Gastrocnemius medialis (tissue), 4 donors: Measurements from ENCODE around the gene NCAPD2.

Source experiments
- POLR2A ChIP-seq, 2 donors: fragments of 450-650 bp; IDR thresholded peaks; one replicate each; pipeline ENCODE4 v1.6.1; 2017; ENCODE audit warnings: antibody characterized with exemption in 2 of 2, mild to moderate bottlenecking in 2 of 2, moderate library complexity in 2 of 2
- TF ChIP-seq, protein P1 (sequence below), 5 experiments: fragments of 450-650 bp in 3 of 5; fragments of 200-600 bp in 2 of 5; sonication (generic) in 2 of 5; IDR thresholded peaks in 4 of 5; conservative IDR thresholded peaks in 1 of 5; 1 replicate in 4 of 5; 2 replicates in 1 of 5; pipeline ENCODE4 v1.5.1; 2016 to 2019; ENCODE audit warnings: antibody characterized with exemption in 5 of 5, mild to moderate bottlenecking in 3 of 5, moderate library complexity in 3 of 5

DNA sequence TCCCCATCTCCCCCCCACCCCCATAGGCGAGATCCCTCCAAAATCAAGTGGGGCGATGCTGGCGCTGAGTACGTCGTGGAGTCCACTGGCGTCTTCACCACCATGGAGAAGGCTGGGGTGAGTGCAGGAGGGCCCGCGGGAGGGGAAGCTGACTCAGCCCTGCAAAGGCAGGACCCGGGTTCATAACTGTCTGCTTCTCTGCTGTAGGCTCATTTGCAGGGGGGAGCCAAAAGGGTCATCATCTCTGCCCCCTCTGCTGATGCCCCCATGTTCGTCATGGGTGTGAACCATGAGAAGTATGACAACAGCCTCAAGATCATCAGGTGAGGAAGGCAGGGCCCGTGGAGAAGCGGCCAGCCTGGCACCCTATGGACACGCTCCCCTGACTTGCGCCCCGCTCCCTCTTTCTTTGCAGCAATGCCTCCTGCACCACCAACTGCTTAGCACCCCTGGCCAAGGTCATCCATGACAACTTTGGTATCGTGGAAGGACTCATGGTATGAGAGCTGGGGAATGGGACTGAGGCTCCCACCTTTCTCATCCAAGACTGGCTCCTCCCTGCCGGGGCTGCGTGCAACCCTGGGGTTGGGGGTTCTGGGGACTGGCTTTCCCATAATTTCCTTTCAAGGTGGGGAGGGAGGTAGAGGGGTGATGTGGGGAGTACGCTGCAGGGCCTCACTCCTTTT is 43.1 kb downstream of the NCAPD2 start:
- TF ChIP-seq, protein P1, sequence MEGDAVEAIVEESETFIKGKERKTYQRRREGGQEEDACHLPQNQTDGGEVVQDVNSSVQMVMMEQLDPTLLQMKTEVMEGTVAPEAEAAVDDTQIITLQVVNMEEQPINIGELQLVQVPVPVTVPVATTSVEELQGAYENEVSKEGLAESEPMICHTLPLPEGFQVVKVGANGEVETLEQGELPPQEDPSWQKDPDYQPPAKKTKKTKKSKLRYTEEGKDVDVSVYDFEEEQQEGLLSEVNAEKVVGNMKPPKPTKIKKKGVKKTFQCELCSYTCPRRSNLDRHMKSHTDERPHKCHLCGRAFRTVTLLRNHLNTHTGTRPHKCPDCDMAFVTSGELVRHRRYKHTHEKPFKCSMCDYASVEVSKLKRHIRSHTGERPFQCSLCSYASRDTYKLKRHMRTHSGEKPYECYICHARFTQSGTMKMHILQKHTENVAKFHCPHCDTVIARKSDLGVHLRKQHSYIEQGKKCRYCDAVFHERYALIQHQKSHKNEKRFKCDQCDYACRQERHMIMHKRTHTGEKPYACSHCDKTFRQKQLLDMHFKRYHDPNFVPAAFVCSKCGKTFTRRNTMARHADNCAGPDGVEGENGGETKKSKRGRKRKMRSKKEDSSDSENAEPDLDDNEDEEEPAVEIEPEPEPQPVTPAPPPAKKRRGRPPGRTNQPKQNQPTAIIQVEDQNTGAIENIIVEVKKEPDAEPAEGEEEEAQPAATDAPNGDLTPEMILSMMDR (IDR thresholded peaks at IDR 0.05 in 4 of 5, conservative IDR thresholded peaks at IDR 0.05 in 1 of 5), result no peak
- TF ChIP-seq POLR2A (IDR thresholded peaks at IDR 0.05), result no peak
